HT1080 (cell line): ENCODE measurements around the gene TBX1. TPM values are rescaled to one million over a fixed set of nuclear protein-coding genes. Genes with fewer than 3 reads are reported as not detected.
A peak's percentile ranks its signal among the peaks of the same experiment; 100 is the strongest.

ENCODE experiments used
- DNase-seq: peaks from one replicate; pipeline ENCODE4 v3.0.0-alpha.2; 2015; ENCODE audit warnings: low read depth
- total RNA-seq: library from RNA; depleted of rRNA; stranded (reverse); fragments of >200 nt; shearing (Covaris generic); gene quantifications from 2 replicates; pipeline ENCODE4 v1.2.3, GENCODE V29; 2014

The TBX1 gene
- total RNA-seq, 1 experiment from 2014 or later = 0.14 TPM

DNA sequence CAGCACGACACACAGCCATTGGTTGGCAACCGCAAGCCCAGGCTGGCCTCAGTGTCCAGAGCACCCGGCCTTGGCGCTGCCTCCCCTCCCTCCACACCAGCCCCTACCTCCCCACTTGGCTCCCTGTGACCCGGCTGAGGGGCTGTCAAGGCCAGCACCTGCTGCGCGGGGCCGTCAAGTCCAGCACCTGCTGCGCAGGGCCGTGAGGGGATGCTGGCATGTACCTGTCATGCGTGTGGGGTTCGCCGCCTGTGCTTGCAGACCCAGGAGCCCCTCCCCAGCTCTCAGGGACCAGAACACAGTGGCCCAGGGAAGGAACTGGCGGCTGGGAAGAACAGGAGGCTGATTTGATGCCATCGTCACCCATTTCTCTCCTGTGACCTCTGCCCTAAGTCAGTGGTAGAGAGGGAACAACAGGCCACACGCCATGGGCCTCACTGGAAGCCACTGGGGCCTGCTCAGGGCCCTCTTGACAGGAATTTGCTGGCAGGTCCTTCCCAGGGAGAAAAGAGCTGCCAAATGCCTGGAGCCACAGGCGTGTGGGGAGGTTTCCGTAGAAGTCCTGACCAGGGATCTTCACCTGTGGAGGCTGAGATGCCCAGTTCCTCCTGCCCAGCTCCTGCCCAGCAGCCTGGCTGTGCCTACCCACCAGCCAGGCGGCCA, 37.6 kb downstream of the TBX1 start:
- no peak for DNase-seq

DNA sequence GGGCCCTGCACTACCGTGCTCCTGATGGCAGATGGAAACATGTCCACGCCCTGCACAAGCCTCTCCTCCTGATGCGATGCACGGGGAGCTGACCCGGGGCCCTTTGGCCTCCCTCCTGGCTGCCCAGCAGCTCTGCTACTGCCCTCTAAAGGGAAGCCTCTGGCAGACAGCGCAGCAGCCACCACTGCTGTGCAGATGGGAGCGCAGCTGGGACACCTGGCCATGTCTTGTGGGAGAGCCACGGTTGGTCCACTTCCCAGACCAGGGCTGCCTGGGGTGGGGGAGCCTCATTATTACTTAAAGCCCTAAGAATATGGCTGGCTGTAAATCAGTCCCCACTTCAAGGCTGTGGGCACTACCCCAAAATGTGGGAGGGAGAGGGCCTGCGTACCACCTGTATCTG, 38.3 kb downstream of the TBX1 start:
- DNase-seq = no peak

DNA sequence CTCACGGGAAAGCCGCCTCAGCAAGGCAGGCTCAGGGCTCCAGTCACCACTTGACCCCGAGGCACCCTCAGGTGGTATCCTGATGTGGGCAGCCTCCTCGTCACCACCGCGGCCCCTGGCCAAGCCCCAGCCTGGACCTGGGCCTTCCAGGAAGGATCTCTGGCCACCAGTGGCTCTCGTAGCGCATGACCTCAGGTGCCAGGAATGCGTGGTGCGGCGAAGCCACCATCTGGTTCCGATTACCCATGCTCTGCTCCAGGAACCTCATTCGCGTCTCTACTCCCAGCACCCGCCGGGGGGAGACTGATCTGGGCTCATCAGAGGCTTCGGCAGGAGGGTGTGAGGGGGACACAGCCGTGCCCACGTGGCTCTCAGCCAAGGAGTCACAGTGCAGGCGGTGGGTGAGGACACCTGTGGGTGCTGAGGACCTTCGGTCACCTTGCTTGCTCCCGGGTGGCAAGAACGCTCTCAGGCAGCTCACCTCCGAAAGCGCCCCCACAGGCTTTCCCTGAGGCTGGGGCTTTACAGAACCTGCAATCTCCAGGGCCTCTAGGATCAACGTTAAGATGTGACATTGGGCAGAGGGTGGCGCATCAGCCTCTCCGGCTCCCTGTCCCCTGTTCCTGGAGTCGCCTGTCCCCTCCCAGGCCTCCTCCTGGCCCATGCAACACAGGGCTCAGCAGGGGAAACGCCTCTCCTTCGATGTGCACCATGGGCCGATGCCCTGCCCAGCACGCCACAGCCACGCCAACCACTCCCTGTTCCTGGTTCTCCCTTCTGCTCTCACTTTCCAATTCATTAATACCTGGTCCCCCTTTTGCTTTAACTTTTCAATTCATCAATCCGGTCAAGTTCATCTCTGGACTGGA, 39.0 kb downstream of the TBX1 start:
- peak; percentile 76 for DNase-seq

DNA sequence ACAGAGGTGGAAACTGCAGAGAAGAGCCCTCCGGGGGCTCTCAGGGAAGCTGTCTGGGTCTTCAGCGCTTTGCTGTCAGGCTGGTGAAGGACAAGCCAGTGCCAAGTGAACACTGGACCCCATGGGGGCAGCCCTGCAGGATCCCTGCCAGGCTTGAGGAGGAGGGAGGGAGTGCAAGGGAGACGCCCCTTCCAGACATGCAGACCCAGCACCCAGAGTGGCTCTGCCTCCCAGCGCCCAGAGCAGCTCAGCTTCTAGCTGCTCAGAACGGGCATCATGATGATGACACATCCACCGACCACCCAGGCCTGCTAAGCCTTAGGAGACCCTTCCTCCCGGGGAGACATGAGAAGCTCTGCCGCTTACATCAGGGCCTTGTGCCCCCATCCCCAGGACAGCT, 39.7 kb downstream of the TBX1 start:
- DNase-seq = no peak

DNA sequence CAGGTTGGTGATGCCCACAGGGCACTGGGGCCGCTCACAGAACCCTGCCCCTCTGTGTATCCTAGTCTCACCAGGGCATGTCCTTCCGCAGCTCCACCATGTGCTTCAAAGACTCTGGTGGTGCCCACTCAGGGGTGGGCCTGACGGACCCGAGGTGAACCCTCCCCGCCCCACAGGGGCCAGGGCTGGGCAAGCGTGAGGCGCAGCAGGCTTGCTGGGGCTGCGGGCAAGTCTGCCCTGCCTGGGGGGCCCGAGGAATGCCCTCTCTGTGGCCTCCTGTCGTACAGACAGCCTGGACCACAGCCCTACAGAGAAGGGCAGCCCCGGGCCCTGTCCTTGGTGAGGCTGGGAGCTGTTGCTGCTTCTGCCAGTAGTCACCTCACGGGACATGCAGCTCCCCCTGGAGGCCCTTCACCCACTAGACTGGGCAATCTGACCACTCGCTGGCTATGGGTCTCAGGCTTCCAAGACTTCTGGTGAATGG, 40.2 kb downstream of the TBX1 start:
- no peak for DNase-seq

DNA sequence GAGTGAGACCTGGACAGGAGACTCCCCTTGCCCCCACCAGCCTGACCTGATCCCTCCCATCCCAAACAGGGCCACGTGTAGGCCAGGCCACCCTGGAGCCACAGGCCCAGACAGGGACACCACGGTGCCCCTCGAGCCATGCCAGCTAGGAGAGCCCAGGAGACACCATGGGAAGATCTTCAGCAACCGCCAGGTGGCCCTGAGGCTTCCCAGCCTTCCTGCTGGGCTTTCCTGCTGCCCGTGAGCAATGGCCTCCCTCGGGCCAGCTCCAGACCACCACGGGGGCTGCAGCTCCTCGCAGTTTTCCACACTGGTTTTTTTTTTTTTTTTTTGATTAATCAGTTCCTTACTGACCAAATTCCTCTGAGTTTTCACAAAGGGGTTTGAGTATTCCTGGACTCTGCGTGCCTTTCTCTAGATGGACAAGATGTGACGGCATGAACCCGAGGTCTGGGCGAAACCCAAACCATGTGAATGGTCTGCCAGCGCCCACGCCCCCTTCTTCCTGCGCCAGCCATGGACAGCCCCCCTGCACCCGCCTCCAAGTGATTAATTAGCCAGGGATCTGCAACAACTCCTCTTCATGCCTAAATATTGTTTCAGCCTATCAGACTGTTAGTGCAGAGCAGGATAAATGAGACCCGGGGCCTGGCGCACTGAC, 40.9 kb downstream of the TBX1 start:
- no peak for DNase-seq

DNA sequence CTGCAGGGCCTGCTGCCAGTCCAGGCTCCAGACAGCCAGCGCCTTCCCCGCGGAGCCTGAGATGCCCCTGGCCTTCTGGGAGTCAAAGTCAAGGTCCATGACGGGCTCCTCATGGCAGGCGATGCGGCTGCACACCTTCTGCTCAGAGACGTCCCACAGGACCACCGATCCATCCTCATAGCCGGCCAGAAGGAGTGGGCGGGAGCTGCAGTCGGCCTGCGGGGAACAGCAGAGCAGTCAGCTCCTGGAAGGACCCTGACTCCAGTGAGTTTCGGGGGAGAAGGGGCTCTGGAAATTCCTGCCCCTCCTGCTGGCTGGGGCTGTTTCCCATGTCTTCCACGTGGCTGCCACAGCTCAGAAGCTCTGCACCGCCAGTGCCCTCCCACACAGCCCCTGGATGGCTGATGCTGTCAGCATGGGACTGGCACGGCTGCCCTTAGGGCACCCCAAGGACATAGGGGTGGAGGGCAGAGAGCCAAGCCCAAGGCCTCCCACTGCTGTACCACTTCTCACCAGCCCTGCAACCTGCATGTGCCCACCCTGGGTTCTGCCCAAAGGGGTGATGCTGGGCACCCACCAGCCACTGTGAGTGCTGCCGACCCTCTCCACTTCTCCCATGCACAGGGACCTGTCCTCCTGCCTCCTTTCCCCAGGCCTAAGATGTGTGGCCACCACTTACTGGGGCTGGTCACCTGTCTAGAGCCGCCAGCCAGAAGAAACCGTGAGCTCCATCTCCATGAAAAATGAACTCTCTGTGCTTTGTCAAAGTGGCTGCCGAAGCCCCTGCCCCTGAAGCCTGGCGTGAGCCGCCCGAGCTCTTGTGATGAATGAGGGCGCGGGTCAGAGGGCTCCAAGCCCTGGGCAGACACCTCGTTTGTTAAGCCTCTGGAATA, 41.7 kb downstream of the TBX1 start:
- DNase-seq = no peak

DNA sequence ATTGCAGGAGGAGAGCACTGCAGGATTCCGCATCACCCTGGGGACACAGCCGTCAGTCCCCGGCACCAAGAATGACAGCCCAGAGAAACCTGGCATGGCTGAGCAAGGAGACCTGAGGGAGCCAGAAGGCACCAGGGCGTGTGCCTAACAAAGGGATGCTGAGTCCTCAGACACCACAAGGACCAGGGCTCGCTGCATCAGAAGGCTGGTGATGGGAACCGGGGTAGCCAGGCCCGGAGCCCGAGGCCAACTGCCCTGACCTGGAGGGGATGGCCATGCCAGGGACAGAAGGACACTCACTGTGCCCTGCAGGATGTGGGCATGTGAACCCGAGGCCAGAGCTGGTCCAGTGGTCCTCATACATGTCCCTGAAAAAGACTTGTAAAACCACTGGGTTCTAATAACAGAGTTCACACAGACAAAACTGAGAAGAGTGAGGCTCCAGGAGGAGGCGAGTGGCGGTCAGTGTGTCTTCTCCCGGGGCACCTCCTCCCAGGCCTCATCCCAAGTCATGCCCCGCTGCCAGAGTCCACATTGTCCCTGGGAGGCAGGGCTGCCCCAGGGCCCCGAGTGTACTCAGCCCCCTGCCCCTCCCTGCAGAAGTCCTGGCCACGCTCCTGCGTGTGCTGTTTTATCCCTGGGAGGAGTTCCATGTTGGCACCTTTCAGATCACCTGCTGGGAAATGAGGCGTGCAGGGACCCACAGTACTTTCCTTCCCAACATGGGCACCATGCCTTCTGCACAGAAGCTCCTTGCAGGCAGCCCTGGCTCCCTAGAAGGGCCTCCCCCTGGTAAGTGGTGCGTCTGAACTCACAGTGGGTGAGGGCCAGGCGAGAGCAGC, 42.5 kb downstream of the TBX1 start:
- DNase-seq = no peak

DNA sequence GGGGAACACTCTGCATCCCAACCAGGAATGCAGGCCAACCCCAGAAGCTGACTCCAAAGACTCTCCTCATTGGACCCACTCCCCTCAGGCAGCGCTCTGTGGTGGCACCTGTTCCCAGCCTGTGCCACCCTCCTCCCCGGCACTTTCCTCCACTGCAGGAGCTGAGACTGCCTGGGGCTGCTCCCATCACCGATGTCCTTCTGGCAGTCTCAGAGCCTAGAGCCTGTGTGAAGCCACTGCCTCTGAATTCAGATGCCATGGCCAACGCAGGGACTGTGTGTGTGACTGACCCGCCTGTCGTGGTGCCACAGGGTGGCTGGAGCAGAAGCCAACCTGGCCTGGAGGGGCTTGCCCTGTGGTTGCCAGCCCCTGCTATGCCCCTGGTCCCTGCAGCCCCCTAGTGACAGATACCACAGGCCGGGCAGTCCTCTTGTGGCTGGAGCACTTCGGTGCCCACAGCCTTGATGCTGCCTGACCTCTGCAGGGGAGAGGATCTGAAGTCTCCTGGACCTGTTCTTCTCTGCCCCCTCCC, 43.2 kb downstream of the TBX1 start:
- no peak for DNase-seq

DNA sequence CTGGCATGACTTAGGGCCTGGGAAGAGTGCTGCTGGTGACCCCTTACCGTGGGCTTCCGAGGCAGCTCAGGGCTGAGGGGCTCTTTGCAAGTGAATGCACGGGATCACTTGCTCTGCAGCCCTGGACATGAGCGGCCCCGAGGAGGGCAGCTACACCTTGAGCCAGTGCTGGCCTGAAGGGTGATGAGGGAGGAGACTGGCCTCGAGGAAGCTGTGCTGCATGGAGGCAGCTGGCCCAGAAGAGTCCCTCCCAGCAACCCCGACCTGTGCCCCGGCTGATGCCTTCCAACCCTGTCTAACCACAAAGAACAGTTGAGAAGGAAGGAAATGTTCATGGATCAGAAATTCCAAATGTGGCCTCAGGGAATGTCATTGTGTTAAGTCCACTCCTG, 45.2 kb downstream of the TBX1 start:
- no peak for DNase-seq

DNA sequence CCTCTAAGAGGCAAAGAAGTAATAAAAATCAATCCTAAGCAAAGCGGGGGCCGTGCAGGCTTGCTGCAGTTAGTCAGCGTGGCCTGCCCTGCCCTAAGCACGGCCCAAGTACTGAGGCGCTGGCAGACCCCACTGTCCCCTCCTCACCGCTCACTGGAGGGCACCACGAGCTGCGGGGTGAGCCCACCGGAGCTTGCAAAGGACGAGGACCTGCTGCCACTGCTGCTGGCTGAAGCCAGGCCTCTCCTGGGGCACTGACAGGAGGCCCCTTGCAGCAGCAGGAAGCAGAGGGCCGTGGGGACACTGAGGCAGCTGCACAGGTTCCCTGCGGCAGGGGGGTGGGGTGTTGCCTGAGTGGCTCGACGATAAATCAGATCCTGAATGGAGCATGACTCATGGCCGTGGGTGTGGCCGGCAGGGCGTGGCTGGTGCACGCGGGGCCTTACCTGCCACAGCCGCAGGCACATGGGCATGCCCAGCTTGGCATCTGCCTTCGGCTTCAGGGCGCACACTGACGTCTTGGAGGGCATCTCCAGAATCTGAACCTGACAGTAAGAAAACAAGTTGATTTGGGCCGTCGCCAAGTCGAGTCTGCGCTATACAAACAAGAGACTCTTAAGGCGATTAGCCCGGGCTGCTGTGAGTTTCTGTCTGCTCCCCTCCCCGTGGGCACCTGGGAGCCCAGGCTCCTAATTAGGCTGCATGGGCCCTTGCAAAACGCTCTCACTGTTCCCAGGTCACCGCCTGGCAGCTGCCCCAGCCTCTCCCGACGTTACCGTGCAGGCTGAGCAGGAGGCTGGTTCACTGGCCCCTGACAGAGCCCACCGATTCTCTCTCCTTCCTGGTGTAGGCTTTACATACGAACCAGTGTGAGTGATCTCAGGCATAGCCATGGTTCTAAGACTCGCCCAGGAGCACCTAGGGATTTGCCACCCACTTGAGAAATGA, 45.9 kb downstream of the TBX1 start:
- peak; percentile 37 for DNase-seq

DNA sequence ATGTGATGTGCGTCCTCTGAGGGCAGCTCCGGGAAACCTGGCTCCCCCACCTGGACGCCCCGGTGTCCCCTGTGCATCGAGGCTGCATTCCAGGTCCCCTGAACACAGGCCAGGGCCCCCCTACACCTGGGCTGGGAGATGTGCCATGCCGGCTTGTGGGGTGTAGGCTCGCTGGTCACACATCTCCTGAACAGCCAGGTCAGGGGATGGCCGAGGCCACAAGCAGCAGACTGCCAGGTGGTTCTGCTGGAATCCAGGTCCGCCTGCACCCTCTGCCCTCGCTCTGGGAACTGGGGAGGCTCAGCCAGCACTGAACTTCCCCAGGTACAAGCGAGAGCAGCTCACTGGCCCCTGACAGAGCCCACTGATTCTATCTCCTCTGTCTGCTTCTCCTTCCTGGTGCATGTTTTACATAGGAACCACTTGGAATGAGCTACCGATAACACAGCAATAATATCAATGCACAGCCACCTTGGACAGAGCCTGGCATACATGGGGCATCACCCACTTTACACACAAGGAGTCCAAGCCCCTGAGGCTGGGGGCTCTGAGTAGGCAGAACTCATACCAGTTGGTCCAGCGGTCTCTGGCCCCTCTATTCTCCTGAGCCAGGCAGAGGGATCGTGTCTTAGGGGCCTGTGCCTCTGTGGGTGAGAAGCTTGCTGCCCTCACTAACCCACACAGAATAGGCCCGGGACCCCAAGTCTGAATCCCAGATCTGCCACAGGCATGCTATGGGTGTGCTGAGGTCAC, 46.8 kb downstream of the TBX1 start:
- DNase-seq = no peak

DNA sequence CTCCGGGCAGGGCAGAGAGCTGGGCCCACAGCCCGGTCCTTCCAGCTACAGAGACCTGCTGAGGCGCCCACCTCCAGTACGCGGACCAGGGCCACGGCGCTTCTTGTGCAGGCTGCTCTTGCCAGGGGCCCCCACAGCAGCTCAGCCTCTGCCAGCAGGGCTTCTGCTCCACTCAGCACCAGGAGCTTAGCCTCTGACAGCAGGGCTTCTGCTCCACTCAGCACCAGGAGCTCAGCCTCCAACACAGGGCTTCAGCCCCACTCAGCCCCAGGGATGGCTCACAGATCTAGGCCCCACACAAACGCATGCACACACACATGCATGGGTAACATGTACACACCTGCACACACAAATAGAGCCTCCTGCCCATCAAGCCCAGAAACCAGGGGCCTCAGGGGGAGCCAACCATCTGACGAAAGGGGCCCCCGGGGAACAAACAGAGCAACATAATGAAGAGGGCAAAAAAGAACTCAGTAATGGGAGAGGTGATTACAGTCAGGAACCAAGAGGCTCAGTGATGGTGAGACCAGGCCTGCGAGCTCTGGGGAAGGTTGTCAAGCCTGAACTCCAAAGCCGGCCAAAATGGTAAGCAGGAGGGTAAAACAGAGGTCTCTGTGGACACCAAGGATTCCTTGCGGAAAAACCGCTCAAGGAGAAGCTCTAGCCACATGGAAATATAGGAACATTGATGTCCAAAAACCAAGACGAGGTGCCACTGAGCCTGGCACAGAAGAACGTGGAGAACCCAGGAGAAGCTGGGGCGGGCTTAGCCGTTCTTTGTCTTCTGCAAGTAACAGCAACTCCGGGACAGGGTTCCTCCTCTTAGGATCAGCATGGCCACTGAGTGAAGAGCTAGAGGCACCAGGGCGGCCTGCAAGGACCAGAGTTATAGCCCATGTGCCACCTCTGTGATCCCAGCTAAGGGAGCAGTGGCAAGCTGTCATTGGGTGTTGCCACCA, 47.6 kb downstream of the TBX1 start:
- DNase-seq = no peak

DNA sequence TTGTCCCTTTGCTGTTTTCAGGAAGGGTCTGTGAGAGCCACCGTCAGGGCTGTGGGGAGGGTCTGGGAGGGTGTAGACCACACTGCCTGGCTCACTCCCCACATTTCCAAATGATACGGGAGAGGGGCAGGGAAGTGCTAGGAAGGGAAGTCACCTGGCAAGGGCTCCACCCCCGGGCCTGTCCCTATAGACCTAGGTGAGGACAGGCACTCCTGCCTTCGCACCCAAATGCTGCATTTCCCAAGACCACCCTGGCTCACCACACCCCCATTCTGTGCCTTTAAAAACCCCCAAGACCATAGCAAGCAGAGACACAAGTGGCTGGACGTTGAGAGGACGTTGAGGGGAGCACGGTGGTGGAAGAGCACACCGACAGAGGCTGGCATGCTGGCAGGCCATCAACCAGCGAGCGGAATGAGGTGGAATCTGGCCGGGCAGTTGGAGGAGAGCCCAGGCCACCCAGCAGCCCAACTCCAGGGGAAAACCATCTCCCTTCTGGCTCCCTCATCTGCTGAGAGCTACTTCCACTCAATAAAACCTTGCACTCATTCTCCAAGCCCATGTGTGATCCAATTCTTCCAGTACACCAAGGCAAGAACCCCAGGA, 48.4 kb downstream of the TBX1 start:
- DNase-seq = no peak

DNA sequence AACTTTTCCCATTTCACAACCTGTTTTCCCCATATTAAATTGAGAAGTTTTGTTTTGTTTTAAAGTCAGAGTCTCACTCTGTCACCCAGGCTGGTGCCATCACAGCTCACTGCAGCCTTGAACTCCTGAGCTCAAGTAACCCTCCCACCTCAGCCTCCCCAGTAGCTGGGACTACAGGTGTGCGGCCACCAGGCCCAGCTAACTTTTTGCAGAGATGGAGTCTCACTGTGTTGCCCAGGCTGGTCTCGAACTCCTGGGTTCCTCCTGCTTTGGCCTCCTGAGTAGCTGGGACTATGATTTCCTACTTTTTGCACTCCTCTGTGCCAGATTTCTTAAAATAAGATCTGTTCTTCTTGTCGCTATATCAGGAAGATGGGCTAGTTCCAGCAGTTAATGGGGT, 49.2 kb downstream of the TBX1 start:
- DNase-seq = no peak

DNA sequence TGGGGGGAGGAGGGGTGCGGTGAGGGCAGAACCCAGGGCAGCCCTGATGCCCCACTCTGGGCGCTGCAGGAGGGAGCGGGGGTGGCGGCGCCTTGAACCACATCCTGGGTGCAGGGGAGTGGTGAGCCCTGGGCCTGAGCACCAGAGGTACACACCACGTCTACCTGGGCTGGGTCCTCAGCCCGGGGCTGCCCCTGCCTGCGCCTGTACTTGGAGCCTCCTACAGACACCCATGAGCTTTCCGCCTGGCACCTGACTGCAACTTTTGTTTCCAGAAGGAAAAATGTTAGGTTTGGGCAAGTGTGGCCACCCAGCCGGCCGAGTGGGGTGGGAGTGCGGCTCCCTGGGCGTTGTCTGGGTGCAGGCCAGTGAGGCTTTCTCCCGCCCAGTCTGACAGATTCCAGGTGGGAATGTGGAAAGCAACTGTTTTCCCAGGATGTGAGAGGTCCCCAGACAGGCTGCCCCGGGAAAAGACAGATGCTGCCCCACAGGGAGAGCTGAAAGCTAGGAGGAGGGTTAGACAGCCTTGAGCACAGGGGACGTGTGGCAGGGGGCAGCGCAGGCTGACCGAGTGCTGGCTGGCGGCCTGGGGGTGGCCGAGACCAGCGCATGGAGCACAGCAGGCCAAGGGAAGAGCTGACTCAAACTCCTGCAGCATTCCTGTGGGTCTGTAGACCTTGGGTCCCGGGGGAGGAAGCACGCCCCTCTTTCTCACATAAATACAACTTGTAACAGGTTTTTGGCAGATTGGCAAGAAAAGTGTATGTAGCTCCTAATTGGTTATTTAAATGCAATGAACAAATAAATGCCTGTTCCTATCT, 50.0 kb downstream of the TBX1 start:
- DNase-seq = peak; percentile 40
